Measurements from ENCODE around the gene LRRC25. TPM values are rescaled to one million over a fixed set of nuclear protein-coding genes. Genes with fewer than 3 reads are reported as not detected.

LRRC25 gene
- total RNA-seq, 1 donor from 2014 or later, result 0.47 TPM

- TF ChIP-seq, protein P1, sequence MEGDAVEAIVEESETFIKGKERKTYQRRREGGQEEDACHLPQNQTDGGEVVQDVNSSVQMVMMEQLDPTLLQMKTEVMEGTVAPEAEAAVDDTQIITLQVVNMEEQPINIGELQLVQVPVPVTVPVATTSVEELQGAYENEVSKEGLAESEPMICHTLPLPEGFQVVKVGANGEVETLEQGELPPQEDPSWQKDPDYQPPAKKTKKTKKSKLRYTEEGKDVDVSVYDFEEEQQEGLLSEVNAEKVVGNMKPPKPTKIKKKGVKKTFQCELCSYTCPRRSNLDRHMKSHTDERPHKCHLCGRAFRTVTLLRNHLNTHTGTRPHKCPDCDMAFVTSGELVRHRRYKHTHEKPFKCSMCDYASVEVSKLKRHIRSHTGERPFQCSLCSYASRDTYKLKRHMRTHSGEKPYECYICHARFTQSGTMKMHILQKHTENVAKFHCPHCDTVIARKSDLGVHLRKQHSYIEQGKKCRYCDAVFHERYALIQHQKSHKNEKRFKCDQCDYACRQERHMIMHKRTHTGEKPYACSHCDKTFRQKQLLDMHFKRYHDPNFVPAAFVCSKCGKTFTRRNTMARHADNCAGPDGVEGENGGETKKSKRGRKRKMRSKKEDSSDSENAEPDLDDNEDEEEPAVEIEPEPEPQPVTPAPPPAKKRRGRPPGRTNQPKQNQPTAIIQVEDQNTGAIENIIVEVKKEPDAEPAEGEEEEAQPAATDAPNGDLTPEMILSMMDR (IDR thresholded peaks at IDR 0.05), result no peak
- DNase-seq, result peak; percentile 50
- Mint-ChIP-seq H3K9me3 (no peaks in the 10 kb centered on the region), H3K36me3 (ENCODE audit: low read depth) (no peaks in the 10 kb centered on the region), H3K4me3 (peak overlapping the region; percentile 70), H3K27ac (peak overlapping the region; percentile 88), H3K27me3 (no peaks in the 10 kb centered on the region), H3K4me1 (peaks cover 52% of the 10 kb centered on the region)
- ATAC-seq (ENCODE audit: low read depth), result peak; percentile 74
- intact Hi-C loops (cut with micrococcal nuclease), result loop anchor here (1.0 kb wide), 3 partner anchors 9 to 13 kb away; no protein-coding TSS in a partner anchor
- POLR2A ChIA-PET, result interaction anchor here (0.6 to 2.8 kb wide), 7 partner anchors 8 to 122 kb away, joined by 3 to 12 read pairs (median 5); partner anchors contain the start of gene JUND
- CTCF ChIA-PET, result interaction anchor here (1.0 to 2.2 kb wide), 6 partner anchors 10 to 122 kb away, joined by 3 to 12 read pairs (median 4); no protein-coding TSS in a partner anchor
Observed at GRCh38 chr19:18401580-18402112, 4.2 kb upstream of the LRRC25 start.

- H3K4me1 Mint-ChIP-seq, result peaks cover 71% of the 10 kb centered on the region
- no peak for ATAC-seq (ENCODE audit: low read depth)
- ChIA-PET CTCF (interaction anchor here (0.8 kb wide), 1 partner anchor 10 kb away, joined by 3 read pairs; no protein-coding TSS in a partner anchor), POLR2A (no interaction called here)
- no peak for DNase-seq
- intact Hi-C loops (cut with micrococcal nuclease), result no loop called here
- H3K9me3 Mint-ChIP-seq, result no peaks in the 10 kb centered on the region
- TF ChIP-seq, protein P1 (IDR thresholded peaks at IDR 0.05), result no peak
- H3K27me3 Mint-ChIP-seq, result no peaks in the 10 kb centered on the region
- H3K4me3 Mint-ChIP-seq, result no peak overlapping the region
- H3K36me3 Mint-ChIP-seq (ENCODE audit: low read depth), result no peaks in the 10 kb centered on the region
- H3K27ac Mint-ChIP-seq, result no peak overlapping the region
Observed at GRCh38 chr19:18399008-18399407, 1.6 kb upstream of the LRRC25 start.

- ChIA-PET POLR2A (interaction anchor here (1.4 to 2.1 kb wide), 2 partner anchors 8 to 91 kb away, joined by 3 to 7 read pairs; no protein-coding TSS in a partner anchor), CTCF (interaction anchor here (1.1 kb wide), 1 partner anchor 8 kb away, joined by 3 read pairs; no protein-coding TSS in a partner anchor)
- peaks cover 77% of the 10 kb centered on the region for H3K4me1 Mint-ChIP-seq
- no peak overlapping the region for H3K27ac Mint-ChIP-seq
- ATAC-seq (ENCODE audit: low read depth) (no peak), DNase-seq (no peak)
- H3K36me3 Mint-ChIP-seq (ENCODE audit: low read depth), result no peaks in the 10 kb centered on the region
- TF ChIP-seq, protein P1 (IDR thresholded peaks at IDR 0.05), result no peak
- no peaks in the 10 kb centered on the region for H3K27me3 Mint-ChIP-seq
- H3K9me3 Mint-ChIP-seq, result no peaks in the 10 kb centered on the region
- peak overlapping the region; percentile 72 for H3K4me3 Mint-ChIP-seq
- intact Hi-C loops (cut with micrococcal nuclease), result loop anchor here (1.0 kb wide), 2 partner anchors 8 to 12 kb away; no protein-coding TSS in a partner anchor
Observed at GRCh38 chr19:18396471-18397241, 766 bp downstream of the LRRC25 start.

- peak overlapping the region; percentile 9 for H3K4me3 Mint-ChIP-seq
- CTCF ChIA-PET, result interaction anchor here (0.8 to 2.2 kb wide), 2 partner anchors 18 to 115 kb away, joined by 3 to 10 read pairs; no protein-coding TSS in a partner anchor
- peaks cover 11% of the 10 kb centered on the region for H3K36me3 Mint-ChIP-seq (ENCODE audit: low read depth)
- POLR2A ChIA-PET, result interaction anchor here (0.9 kb wide), 1 partner anchor 8 kb away, joined by 3 read pairs; no protein-coding TSS in a partner anchor
- intact Hi-C loops (cut with micrococcal nuclease), result no loop called here
- DNase-seq (no peak), ATAC-seq (ENCODE audit: low read depth) (no peak)
- peaks cover 65% of the 10 kb centered on the region for H3K4me1 Mint-ChIP-seq
- H3K27me3 Mint-ChIP-seq, result no peaks in the 10 kb centered on the region
- no peaks in the 10 kb centered on the region for H3K9me3 Mint-ChIP-seq
- peak overlapping the region; percentile 41 for H3K27ac Mint-ChIP-seq
- TF ChIP-seq, protein P1 (IDR thresholded peaks at IDR 0.05), result no peak
Observed at GRCh38 chr19:18393836-18394235, 3.6 kb downstream of the LRRC25 start.
